Measurements from ENCODE around the gene ME1. TPM values are rescaled to one million over a fixed set of nuclear protein-coding genes. Genes with fewer than 3 reads are reported as not detected.

Gene ME1
- total RNA-seq, 2 donors from 2014 or later: 11.0 to 11.4 TPM

DNA sequence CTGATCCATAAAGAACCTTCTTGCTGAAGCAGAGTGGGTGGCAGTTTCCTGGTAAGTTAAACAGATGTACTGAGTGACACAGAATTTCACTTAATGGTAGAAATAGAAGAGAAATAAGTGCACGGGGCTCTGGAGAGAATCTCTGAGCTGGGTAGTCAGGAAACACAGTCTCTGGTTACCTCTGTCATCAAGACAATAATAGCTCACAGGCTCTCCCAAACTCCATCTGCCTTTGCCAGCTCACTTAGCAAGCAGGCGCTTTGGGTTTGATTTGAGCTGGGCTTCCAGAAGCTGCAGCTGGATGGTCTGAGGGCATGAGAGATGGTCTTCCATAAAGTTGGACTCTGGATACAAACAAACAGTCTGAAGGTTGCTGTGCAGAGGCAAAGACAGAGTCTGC, 41.9 kb upstream of the ME1 start:
- H3K36me3 ChIP-seq: no peaks in the 10 kb centered on the region
- intact Hi-C loops (cut with DNase I): no loop called here
- no peak overlapping the region for H3K9ac ChIP-seq (ENCODE audit: low read depth in 2 of 2, low read length in 2 of 2)
- no peaks in the 10 kb centered on the region for H3K27me3 ChIP-seq
- DNase-seq: no peak
- no peak overlapping the region for H3K4me3 ChIP-seq
- TF ChIP-seq, protein P1, sequence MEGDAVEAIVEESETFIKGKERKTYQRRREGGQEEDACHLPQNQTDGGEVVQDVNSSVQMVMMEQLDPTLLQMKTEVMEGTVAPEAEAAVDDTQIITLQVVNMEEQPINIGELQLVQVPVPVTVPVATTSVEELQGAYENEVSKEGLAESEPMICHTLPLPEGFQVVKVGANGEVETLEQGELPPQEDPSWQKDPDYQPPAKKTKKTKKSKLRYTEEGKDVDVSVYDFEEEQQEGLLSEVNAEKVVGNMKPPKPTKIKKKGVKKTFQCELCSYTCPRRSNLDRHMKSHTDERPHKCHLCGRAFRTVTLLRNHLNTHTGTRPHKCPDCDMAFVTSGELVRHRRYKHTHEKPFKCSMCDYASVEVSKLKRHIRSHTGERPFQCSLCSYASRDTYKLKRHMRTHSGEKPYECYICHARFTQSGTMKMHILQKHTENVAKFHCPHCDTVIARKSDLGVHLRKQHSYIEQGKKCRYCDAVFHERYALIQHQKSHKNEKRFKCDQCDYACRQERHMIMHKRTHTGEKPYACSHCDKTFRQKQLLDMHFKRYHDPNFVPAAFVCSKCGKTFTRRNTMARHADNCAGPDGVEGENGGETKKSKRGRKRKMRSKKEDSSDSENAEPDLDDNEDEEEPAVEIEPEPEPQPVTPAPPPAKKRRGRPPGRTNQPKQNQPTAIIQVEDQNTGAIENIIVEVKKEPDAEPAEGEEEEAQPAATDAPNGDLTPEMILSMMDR (IDR thresholded peaks at IDR 0.05): no peak
- no peaks in the 10 kb centered on the region for H3K9me3 ChIP-seq
- no peaks in the 10 kb centered on the region for H3K4me1 ChIP-seq
- no peak overlapping the region for H3K27ac ChIP-seq

DNA sequence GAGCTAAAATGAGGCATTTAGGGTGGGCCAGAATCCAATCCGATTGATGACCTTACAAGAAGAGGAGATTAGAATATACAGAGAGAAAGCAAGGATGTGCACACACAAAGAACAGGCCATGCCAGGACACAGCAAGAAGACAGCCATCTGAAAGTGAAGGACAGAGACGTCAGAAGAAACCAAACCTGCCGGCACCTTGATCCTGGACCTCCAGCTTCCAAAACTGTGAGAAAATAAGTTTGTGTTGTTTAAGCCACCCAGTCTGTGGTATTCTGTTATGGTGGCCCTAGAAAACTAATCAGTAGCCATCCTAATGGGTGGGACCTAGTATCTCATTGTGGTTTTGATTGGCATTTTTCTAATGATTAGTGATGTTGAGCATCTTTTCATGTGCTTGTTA, 39.7 kb upstream of the ME1 start:
- H3K9me3 ChIP-seq: no peaks in the 10 kb centered on the region
- no peak overlapping the region for H3K27ac ChIP-seq
- no peak overlapping the region for H3K4me3 ChIP-seq
- H3K4me1 ChIP-seq: no peaks in the 10 kb centered on the region
- H3K36me3 ChIP-seq: no peaks in the 10 kb centered on the region
- H3K27me3 ChIP-seq: no peaks in the 10 kb centered on the region
- TF ChIP-seq, protein P1 (IDR thresholded peaks at IDR 0.05): no peak
- intact Hi-C loops (cut with DNase I): no loop called here
- no peak for DNase-seq
- no peak overlapping the region for H3K9ac ChIP-seq (ENCODE audit: low read depth in 2 of 2, low read length in 2 of 2)

DNA sequence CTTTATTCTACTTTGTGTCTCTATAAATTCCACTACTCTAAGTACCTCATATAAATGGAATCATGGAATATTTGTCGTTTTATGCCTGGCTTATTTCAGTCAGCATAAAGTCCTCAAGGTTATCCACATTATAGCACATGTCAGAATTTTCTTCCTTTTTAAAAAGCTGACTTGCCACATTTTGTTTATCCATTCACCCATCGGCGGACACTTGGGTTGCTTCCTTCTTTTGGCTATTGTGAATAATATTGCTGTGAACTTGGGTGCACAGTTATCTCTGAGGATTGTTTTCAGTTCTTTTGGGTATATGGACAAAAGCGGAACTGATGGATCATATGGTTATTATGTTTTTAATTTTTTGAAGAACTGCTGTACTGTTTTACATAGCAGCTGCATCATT, 39.1 kb upstream of the ME1 start:
- H3K36me3 ChIP-seq: no peaks in the 10 kb centered on the region
- no peaks in the 10 kb centered on the region for H3K9me3 ChIP-seq
- intact Hi-C loops (cut with DNase I): no loop called here
- no peaks in the 10 kb centered on the region for H3K27me3 ChIP-seq
- H3K9ac ChIP-seq (ENCODE audit: low read depth in 2 of 2, low read length in 2 of 2): no peak overlapping the region
- H3K27ac ChIP-seq: no peak overlapping the region
- no peak for DNase-seq
- H3K4me1 ChIP-seq: no peaks in the 10 kb centered on the region
- no peak overlapping the region for H3K4me3 ChIP-seq
- TF ChIP-seq, protein P1 (IDR thresholded peaks at IDR 0.05): no peak

DNA sequence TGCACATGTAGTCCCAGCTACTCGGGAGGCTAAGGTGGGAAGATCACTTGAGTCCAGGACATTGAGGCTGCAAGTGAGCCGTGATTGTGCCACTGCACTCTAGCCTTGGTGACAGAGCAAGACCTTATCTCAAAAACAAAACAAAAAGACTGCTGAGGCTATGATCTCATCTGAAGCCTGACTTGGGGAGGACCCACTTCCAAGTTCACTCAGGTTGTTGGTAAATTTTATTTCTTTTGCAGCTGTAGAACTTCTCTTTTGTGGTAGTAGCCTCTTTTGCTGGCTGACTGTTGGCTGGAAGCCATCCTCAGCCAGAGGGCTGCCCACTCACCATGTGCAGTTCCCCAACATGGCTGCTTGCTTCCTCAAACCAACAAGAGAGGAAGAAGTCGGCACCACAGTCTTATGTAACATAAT, 36.8 kb upstream of the ME1 start:
- H3K27me3 ChIP-seq: no peaks in the 10 kb centered on the region
- intact Hi-C loops (cut with DNase I): no loop called here
- no peak for DNase-seq

DNA sequence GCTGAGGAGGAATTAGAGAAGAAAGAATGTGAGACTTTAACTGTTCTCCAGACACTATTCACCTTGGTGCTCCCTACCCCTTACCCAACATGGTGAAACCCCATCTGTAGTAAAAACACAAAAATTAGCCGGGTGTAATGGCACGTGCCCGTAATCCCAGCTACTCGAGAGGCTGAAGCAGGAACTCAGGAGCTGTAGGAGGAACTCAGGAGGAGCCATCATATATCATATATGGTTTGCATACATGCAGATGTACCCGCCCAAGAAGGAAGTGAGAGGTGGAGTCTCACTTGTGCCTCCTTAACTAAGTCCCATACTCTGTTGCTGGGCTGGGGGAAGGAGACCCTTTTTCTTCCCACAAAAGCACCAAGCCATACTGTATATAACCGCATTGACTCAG, 35.5 kb upstream of the ME1 start:
- Histone ChIP-seq H3K9me3 (no peaks in the 10 kb centered on the region), H3K4me3 (no peak overlapping the region), H3K27me3 (no peaks in the 10 kb centered on the region), H3K27ac (no peak overlapping the region), H3K4me1 (no peaks in the 10 kb centered on the region), H3K9ac (ENCODE audit: low read depth in 2 of 2, low read length in 2 of 2) (no peak overlapping the region), H3K36me3 (no peaks in the 10 kb centered on the region)
- TF ChIP-seq, protein P1 (IDR thresholded peaks at IDR 0.05): no peak
- DNase-seq: no peak
- intact Hi-C loops (cut with DNase I): no loop called here

More for the DNA sequence above, 36.8 kb upstream of the ME1 start:
- TF ChIP-seq, protein P1 (IDR thresholded peaks at IDR 0.05): no peak
- no peaks in the 10 kb centered on the region for H3K9me3 ChIP-seq
- no peak overlapping the region for H3K4me3 ChIP-seq
- no peaks in the 10 kb centered on the region for H3K4me1 ChIP-seq
- H3K27ac ChIP-seq: no peak overlapping the region
- no peaks in the 10 kb centered on the region for H3K36me3 ChIP-seq
- H3K9ac ChIP-seq (ENCODE audit: low read depth in 2 of 2, low read length in 2 of 2): no peak overlapping the region

Data from colonic mucosa (tissue), 4 donors.